ENCODE data around the gene FSD1L.

FSD1L gene

DNA sequence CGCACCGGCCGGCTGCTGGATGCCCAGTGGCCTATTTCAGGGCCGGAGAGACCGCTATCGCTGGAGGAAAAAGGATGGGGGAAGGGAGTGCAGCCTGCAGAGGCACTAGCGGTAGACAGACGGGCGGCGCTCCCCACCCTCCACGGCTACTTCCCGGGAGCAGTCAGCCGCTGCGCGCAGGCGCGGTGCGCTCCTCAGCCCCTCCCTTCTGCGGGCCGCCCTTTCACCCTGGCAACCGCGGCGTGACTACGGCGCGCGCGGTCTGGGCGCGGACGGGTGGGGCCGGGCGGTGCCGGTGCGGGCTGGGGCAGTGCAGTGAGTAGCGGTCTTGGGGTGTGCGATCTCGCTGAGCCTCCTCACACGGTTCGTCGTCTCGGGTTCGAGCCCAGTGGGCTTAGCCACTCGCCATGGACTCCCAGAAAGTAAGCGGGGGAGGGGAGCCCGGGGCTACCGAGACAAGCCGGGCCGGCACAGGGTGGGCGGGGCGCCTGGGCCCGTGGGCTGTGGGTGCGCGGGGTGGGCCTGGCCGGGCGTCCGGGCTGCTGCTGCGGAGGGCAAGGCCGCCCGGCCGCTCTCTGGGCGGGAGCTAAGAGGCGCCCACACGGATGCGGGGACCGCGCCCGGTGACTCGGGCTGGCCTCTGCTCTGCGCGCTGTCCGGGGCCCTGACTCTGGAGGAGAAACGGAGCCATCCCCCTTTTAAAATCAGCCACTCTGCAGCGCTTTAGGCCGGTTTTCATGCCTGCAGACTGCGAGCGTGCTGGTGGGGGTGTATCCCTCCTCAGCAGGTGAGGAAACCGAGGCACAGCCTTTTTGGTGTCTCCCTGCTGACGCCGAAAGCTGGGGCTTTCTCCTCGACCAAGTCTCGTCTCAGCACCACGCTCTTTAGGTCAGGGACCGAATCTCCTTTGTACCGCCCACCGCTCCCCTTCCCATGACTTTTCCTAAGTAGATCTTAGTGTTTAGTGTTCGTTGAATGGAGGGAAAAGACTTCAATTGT is at the start of gene FSD1L:
FSD1L (plus strand) TSS at position 221 of the 999 bp plus-strand sequence; CDS start at position 408, 187 bp downstream.
- DNase-seq, result peak; percentile 28 to 96 (median 90)

- DNase-seq, result no peak
These were observed 48.7 kb upstream of the FSD1L start for GRCh38 chr9:105399117-105399516.

GRCh38 chr9:105401651-105402050 is 46.2 kb upstream of the FSD1L start:
- no peak for DNase-seq

DNA sequence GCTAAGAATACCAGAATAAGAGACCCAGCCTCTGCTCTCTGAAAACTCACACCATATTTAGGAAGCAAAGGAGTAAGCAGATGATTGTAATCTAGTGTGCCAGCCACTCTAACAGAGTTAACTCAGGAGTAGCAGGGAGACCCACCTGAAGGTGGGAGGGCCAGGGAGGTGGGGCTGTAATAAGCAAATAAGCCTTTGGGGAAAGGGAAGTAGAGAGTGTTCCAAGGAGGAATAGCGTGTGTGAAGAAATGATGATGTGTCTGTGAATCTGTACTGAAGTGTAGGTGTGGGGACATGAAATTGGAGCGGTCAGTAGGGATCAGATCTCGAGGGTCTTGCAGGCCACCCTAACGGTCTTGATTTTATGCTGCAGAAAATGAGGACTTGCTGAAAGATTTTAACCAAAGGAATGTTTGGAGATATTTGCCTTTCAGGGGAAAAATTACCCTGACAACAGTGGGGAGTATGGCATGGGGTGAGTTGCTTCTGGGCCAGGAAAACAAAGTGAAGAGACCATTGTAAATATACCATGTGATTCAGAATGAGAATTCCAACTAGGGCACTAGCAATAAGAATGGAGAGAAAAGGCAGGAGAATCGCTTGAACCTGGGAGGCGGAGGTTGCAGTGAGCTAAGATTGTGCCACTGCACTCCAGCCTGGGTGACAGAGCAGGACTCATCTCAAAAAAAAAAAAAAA is 44.1 kb upstream of the FSD1L start:
- no peak for DNase-seq

- no peak for DNase-seq
These were observed 42.2 kb upstream of the FSD1L start for GRCh38 chr9:105405514-105406131.

DNA sequence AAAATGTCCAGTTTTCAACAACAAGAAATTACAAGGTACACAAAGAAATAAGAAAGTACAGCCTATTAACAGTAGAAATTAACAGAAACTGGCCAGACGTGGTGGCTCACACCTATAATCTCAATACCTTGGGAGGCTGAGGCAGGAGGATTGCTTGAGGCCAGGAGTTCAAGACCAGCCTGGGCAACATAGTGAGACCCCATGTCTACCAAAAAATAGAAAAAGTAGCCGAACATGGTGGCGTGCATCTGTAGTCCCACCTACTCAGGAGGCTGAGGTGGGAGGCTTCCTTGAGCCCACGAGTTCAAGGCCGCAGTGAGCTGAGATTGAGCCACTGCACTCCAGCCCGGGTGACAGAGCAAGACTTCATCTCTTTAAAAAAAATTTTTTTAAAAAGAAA is 41.5 kb upstream of the FSD1L start:
- no peak for DNase-seq

GRCh38 chr9:105413525-105413924 is 34.3 kb upstream of the FSD1L start:
- DNase-seq, result peak in 7 of 56 donors; percentile 11 to 39 (median 17)

- DNase-seq, result peak in 37 of 56 donors; percentile 4 to 82 (median 42)
These were observed 32.7 kb upstream of the FSD1L start for GRCh38 chr9:105414947-105415661.

GRCh38 chr9:105415662-105415980 is 32.2 kb upstream of the FSD1L start:
- DNase-seq, result no peak

DNA sequence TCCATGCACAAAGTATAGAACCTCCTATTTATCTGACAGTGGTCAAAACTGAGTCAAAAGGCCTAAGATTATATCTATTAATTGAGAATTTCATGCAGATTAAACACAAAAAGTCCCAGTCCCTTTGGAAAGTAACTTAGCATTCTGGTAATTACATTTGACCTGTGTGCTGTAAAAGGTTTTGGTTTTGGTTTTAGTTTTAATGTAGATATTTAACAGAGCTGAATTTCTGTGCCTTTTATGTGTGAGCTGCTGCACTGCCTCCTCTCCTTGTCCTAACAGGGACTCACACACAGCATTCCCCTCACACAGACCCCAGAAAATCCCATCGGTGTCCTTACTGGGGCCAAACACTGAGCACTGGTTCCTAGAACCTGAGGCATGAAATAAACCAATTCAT is 31.0 kb upstream of the FSD1L start:
- no peak for DNase-seq

DNA sequence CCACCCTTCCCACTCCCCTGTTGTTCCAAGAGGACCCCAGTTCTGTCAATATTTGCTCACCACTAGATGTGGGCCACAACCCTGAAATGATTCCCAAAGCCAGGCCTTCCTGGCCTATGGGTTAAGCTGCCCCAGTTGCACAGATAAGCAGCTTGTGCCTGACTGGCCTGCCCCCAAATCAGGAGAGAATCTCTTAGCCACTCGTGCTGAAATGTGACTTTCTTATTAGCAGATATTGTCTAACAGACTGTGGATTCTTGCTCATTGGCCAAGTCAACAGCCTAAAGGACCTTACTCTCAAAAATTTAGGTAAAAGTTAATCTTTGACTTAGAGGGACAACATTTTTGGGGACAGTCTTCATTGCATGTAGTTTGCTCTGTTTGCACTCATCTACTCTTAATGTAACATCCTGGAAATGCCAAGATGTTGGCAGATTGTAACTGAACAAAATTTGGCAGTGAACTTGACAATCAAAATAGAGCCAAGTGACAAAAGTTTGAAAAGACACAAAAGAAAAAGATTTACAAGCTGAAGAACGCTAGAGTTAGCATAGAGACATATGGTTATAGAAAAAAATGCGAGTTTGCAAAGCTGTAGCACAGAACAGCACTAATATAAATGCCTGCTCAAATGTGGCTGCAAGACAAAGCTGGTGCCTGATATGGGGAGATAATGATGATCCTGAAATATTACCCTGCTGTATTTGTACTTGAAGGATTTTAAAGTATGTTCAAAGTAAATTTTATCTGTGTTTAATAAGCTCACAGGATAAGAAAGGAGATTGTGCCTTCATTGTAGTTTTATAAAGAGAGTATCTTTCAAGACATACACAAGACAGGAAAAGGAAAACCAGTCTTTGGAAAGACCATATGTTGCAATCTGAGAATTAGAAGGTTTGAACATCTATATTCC is 29.0 kb upstream of the FSD1L start:
- no peak for DNase-seq

- DNase-seq, result no peak
These were observed 27.8 kb upstream of the FSD1L start for GRCh38 chr9:105419816-105420597.

- DNase-seq, result no peak
These were observed 26.7 kb upstream of the FSD1L start for GRCh38 chr9:105421154-105421553.

GRCh38 chr9:105421864-105422263 is 26.0 kb upstream of the FSD1L start:
- DNase-seq, result no peak

- DNase-seq, result no peak
These were observed 21.9 kb upstream of the FSD1L start for GRCh38 chr9:105425816-105426433.

- no peak for DNase-seq
These were observed 21.2 kb upstream of the FSD1L start for GRCh38 chr9:105426657-105427056.

GRCh38 chr9:105431424-105432246 is 16.2 kb upstream of the FSD1L start:
- DNase-seq, result no peak

GRCh38 chr9:105432247-105432842 is 15.5 kb upstream of the FSD1L start:
- no peak for DNase-seq

Measured in nucleus accumbens (tissue), 56 donors.